ENCODE measurements around the gene NDUFB3.
"Not testable (repeated sequence)": the region's sequence is repeated elsewhere in the genome, so short reads cannot be mapped to it uniquely, and the experiment has no call there.

Gene NDUFB3

DNA sequence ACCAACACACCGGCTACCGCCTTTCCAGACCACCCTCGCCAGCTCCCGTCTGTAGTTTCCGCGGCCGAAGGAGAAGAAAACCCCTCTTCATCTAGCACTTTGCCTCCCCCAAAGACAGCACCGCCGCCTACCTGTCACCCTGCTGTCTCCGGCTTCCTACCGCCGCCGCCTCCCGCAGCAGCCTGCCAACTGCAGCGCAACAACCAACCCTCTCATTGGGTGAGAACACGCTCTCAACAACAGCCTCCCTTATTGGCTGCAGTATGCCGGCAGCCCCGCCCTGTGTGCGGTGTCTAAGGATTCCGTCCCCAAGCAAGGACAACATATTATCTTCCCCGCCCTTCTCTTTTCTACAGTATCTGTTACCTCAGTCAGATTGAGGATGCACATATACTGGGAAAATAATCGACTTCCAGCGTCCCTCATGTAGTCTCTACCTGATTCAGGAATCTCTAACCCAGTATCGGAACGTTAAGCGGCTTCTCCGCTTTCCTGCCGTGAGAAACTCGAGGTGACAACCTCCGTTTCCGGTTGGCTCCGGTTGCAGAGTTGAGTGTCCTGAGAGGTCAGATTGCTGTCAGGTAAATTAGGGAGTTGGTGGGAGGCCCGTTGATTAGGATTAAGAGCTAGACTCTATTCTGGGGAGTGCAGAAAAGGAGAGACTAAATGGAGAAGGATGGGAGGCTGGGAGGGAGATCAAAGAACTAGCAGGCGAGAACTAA lies at the start of gene NDUFB3, which contains the start of gene HYCC2:
NDUFB3 (plus strand) TSS at position 523 of the 722 bp plus-strand sequence. CDS start 6,882 bp downstream, outside the sequence.
HYCC2 (minus strand) TSS at position 193 of the 722 bp plus-strand sequence. CDS start 47,662 bp downstream, outside the sequence.
- peak; percentile 65 for DNase-seq

DNA sequence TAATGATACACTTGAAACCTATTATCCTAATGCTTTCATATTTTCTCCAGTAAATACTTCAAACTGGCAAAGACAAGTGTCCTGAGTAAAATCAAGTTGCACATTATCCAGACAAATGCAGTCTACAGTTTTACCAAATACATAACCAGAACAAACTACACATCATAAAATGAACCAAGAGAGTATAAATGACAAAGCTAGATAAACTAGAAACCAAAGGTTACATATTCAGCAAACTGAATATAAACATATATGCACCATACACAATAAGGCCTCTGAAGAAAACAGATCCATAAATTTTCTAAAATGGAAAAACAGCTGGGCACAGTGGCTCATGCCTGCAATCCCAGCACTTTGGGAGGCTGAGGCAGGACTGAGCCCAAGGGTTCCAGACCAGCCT lies 47.3 kb upstream of the NDUFB3 start:
- no peak for DNase-seq

DNA sequence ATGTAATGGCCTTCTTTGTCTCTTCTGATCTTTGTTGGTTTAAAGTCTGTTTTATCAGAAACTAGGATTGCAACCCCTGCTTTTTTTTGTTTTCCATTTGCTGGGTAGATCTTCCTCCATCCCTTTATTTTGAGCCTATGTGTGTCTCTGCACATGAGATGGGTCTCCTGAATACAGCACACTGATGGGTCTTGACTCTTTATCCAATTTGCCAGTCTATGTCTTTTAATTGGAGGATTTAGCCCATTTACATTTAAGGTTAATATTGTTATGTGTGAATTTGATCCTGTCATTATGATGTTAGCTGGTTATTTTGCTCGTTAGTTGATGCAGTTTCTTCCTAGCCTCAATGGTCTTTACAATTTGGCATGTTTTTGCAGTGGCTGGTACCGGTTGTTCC lies 37.4 kb upstream of the NDUFB3 start:
- not testable (repeated sequence) for DNase-seq

- not testable (repeated sequence) for DNase-seq
Observed at GRCh38 chr2:201038361-201038760, 33.4 kb upstream of the NDUFB3 start.

DNA sequence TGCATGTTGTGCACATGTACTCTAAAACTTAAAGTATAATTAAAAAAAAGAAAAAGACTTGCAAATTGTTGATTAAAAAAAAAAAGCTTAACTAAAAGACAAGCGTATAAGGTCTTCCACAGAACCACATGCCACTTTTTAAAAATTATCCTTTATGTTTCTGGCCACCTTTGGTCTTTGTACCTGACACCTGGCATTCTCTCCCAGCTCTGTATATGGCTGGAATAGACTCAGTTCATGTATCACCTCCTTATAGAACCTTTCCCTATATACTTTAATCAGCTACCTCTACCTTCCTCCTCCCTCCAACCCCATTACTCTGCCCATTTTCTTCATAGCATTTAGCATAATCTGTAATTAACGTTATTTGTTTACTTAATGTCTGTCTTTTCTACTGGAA lies 32.9 kb upstream of the NDUFB3 start:
- DNase-seq = no peak

- no peak for DNase-seq
Observed at GRCh38 chr2:201040867-201041628, 30.8 kb upstream of the NDUFB3 start.

GRCh38 chr2:201042451-201042850 lies 29.4 kb upstream of the NDUFB3 start:
- DNase-seq = not testable (repeated sequence)

DNA sequence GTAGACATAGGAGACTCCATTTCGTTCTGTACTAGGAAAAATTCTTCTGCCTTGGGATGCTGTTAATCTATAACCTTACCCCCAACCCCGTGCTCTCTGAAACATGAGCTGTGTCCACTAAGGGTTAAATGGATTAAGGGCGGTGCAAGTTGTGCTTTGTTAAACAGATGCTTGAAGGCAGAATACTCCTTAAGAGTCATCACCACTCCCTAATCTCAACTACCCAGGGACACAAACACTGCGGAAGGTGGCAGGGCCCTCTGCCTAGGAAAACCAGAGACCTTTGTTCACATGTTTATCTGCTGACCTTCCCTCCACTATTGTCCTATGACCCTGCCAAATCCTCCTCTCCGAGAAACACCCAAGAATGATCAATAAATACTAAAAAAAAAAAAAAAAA lies 28.8 kb upstream of the NDUFB3 start:
- not testable (repeated sequence) for DNase-seq

DNA sequence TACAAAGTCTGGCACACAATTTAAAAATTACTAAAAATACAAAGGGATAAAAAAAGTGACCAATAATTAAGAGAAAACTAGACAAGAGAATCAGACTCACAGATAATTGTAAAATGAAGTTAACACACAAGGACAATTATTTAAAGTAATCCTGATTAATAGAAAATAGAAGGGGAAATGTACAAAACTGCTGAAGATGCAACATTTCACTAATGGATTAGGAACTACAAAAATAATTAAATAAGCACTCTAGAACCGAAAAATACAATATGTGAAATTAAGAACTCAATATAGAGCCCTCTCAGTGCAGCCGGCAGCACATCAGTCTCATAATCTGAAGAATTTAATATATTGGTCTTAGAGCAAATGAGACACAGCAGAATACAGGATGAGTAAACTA lies 24.9 kb upstream of the NDUFB3 start:
- no peak for DNase-seq

DNA sequence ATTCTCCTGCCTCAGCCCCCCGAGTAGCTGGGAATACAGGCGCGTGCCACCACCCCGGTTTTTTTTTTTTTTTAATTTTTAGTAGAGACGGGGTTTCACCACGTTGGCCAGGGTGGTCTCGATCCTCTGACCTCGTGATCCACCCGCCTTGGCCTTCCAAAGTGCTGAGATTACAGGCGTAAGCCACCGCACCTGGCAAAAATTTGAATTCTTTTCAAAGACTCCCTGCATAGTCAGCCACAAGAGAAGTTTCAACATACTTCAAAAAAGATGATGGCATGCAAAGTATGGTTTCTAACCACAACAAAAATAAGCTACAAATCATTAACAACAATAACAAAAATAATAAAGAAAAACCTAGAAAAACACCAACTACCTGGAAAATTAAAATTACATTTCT lies 22.3 kb upstream of the NDUFB3 start:
- no peak for DNase-seq

- DNase-seq = no peak
Observed at GRCh38 chr2:201057087-201057521, 14.7 kb upstream of the NDUFB3 start.

DNA sequence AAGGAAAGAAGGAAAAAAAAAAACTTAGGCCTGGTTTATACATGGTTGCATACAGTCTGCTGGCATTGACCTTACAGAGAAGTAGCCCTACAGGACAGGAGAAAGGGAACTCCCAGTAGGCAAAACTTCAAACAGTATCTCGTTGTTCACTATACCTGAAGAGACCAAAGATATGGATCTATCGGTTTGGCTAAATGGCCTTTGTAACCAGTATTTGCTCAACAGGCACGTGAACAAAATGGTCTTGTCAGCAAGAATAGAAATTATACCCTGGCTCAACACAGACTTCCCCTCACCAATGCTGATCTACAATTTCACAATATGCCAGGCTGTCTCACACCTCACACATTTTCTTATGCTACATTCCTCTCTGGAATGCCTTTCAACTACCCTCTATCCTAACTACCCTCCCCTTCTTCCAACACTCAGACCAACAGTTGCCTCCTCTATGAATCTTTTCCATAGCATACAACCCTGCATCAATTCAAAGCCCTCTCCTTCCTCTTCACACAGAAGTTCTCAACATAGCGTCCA lies 14.0 kb upstream of the NDUFB3 start:
- DNase-seq = no peak

DNA sequence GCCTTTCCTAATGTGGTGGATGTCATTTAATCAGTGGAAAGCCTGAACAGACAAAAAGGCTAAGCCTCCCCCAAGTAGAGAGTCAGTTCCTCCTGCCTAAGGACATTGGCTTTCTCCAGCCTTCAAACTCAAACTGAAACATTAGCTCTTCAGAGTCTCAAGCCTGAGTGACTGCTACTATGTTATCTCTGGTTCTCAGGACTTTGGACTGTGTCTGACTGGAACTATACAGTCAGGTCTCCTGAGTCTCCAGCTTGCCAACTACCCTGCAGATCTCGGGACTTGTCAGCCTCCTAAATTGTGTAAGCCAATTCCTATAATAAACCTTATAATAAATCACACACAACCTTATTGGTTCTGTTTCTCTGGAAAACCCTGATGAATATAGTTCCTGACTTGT lies 12.9 kb upstream of the NDUFB3 start:
- no peak for DNase-seq

DNA sequence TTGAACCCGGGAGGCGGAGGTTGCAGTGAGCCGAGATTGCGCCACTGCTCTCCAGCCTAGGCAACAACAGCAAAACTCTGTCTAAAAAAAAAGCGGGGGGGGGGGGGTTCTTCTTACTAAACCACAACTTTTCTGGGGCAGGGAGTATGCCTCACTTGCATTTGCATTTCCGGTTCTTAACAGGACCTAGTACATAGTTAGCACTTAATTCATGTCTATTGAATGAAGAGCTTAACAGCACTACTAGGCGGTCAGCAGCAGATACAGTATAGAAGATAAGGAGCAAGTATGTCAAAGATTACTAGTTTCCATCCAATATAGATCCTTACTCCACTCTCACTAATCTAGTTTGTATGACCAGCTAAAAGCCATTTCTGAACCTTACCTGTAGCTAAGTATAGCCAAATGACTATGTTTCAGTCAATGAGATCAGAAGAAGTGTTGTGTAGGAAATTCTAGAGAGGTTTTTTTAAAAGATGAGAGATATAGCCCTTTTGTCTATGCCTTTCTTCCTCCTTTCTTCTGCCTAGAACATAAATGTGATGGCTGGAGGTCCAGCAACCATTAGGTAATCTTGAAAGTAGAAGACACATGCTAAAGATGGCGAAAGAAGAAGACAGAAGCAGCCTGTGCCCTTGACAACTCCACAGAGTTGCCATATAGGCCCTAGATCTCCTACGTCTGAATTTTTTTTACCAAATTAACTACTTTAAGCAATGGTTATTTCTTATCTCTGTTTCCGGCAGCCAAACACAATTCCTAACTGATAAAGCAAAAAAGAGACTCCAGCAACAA lies 11.6 kb upstream of the NDUFB3 start:
- no peak for DNase-seq

DNA sequence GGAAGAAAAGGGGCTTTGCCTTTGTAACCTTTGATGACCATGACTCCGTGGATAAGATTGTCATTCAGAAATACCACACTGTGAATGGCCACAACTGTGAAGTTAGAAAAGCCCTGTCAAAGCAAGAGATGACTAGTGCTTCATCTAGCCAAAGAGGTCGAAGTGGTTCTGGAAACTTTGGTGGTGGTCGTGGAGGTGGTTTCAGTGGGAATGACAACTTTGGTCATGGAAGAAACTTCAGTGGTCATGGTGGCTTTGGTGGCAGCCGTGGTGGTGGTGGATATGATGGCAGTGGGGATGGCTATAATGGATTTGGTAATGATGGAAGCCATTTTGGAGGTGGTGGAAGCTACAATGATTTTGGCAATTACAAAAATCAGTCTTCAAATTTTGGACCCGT lies 8.3 kb upstream of the NDUFB3 start:
- DNase-seq = not testable (repeated sequence)

GRCh38 chr2:201064797-201065329 lies 6.9 kb upstream of the NDUFB3 start:
- no peak for DNase-seq

DNA sequence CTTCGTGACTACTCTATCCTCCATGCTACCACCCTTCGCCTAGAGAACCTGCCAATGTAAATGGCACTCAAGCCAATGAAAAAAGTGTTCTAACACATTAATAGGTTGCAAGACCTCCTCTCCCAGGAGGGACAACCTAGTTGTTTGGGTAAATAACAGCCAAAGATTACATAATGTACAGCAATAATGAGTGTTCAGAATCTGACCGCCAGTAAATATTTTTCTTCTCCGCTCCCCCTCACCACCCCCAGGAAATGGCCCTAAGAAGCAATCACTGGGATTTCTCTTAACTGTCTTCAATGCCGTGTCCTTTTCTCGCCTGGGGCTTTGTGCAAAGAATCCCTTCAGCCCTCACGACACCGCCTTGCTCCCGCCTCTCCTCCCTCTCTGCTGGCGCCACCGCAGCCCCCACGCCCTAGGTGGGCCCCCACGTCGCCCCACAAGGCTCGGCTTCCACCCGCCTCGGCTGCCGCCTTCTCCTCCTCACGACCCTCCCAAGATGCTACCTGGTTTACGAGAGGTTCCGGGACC lies 788 bp upstream of the NDUFB3 start:
- no peak for DNase-seq

GRCh38 chr2:201072201-201072530 lies 365 bp downstream of the NDUFB3 start:
- no peak for DNase-seq

GRCh38 chr2:201073071-201073470 lies 1.3 kb downstream of the NDUFB3 start:
- no peak for DNase-seq

DNA sequence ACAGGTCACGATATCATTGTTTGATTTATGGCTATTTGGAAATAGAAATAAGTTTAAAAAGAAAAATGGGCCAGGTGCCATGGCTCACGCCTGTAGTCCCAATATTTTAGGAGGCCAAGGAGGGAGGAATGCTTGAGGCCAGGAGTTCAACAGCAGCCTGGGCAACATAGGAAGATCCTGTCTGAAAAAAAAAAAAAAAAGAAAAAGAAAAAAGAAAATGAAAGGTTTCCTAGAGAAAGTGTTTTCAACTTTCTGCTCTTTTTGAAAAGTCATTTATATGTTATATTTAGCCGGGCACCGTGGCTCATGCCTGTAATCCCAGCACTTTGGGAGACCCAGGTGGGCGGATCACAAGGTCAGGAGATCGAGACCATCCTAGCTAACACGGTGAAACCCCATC lies 3.2 kb downstream of the NDUFB3 start:
- DNase-seq = no peak

DNA sequence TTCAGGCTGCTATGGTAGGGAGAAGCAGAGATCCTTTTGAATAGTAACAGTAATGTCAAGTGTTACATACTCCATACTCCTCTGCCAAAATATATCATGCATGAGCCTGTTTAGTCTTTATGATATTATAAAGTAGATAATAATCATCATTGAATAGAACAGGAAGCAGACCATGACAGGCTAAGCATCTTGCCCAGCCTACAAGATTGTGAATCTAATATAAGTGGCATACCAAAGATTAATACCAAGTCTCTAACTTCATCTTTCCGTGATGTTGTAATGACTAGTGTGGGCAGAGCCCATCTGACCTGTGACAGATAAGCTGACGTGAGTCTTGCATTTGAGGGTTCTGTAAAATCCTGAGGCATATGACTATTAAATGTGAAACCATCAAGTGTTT lies 13.1 kb downstream of the NDUFB3 start:
- no peak for DNase-seq

DNA sequence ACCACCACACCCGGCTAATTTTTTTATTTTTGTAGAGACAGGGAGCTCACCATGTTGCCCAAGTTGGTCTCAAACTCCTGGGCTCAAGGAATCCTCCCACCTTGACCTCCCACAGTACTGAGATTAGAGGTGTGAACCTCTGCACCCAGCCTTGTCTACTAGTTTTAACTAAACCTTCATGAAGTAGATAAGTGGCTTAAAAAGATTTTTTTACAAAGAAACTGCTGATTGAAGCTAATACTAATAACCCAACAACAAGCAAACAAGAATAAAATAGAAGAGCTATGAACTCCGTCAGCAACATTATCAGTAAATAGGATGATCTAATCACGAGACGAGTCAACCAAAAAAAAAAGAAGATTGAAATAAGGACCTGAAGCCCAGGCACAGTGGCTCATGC lies 18.8 kb downstream of the NDUFB3 start:
- DNase-seq = no peak

DNA sequence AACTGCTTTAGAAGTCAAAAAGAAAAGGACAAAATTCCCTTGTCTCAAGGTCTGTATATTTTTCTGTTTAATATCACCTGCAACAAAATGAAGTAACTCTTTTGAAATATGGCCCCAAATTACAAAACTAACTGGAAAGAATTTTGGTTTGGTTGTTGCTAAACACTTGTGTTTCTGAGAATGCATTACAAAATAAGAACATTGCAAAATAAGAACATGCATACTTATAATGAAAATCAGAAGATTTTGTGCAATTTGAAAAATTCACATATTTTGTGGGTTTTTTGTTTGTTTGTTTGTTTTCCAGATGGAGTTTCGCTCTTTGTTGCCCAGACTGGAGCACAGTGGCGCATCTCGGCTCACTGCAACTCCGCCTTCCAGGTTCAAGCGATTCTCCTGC lies 21.8 kb downstream of the NDUFB3 start:
- no peak for DNase-seq

Measured in NCI-H1048 (cell line).